ENCODE data around the gene EIPR1. TPM values are rescaled to one million over a fixed set of nuclear protein-coding genes. Genes with fewer than 3 reads are reported as not detected.

Gene EIPR1
- total RNA-seq, 2 experiments from 2014 or later: 38.3 to 43.1 TPM

DNA sequence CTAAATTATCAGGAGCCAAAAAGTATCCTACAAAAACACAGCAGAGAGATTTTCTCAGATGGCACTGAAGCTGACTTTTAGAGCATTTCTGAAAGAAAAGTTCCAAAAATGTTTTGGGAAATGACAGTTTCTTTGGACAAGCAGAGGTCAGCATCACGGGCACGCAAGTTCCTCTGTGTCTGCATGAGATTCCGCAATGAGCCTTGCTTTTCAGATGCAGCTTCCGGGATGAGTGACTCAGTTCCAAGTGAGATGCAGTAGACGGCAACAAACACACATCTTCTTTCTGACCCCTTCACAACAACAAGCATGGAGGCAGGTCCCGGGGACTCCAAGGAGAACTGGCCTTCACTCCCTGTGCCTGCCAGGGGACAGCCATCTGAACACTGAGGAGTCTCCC lies 76.6 kb downstream of the EIPR1 start:
- Mint-ChIP-seq H3K4me1 (peaks cover 18% of the 10 kb centered on the region), H3K36me3 (peaks cover 12% of the 10 kb centered on the region), H3K27me3 (no peaks in the 10 kb centered on the region), H3K4me3 (no peak overlapping the region), H3K9me3 (no peaks in the 10 kb centered on the region), H3K27ac (no peak overlapping the region)
- no peak for DNase-seq

DNA sequence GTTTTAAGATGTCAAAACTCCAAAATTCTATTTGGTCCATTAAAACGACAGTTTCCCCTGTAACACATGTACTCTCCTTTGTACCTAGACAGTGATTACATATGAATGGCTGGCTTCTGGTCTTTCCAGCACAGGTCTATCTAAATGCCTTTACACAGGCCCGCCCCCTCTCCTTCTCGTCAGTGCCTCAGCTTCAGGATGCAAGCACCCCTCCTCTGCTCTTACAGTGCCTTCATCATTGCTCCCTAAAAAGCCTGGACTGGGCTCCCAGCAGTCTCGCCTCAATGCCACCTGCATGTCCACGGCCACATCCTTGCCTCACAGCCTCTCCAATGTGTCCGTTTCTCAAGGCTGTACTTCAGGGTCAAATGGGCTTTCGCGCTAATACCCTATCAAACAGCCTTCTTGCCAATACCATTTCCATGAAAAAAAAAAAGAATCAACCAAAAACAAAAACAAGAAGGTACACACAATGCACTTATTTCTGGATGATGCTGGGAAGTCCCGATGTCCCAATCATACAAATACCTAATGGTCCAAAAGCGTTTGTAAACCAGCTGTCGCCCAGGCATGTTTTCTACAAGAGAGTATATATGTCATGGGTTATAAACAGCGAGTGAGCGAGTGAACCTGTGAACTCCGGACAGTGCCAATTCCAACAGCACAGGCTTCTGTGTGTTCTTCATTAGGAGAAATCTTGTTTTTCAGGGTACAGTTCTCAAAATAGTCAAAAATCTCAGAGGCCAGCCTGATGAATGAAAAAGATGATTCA lies 77.2 kb downstream of the EIPR1 start:
- H3K4me3 Mint-ChIP-seq: no peak overlapping the region
- no peaks in the 10 kb centered on the region for H3K9me3 Mint-ChIP-seq
- H3K36me3 Mint-ChIP-seq: peaks cover 12% of the 10 kb centered on the region
- no peaks in the 10 kb centered on the region for H3K27me3 Mint-ChIP-seq
- no peak overlapping the region for H3K27ac Mint-ChIP-seq
- peaks cover 18% of the 10 kb centered on the region for H3K4me1 Mint-ChIP-seq
- no peak for DNase-seq

DNA sequence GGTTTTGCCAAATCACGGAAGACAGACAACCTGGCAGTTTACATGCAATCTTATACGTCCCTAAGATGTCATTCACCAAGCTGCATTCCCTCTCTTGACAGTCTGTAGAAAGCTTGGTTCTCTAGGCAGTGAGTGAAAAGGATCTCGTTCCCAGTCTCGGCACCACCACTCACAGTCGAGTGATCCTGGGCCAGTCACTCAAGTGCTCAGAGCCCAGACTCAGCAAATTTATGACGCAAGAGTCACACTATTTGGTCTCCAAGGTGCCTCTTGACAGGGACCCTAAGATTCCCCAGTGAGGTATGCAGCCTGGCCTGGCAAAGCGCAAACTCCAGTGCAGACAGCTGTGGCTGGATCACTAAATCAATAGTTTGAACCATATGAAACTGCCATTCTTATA lies 77.9 kb downstream of the EIPR1 start:
- Mint-ChIP-seq H3K27ac (no peak overlapping the region), H3K36me3 (peaks cover 12% of the 10 kb centered on the region), H3K9me3 (no peaks in the 10 kb centered on the region), H3K4me1 (peaks cover 18% of the 10 kb centered on the region), H3K4me3 (no peak overlapping the region), H3K27me3 (no peaks in the 10 kb centered on the region)
- DNase-seq: no peak

DNA sequence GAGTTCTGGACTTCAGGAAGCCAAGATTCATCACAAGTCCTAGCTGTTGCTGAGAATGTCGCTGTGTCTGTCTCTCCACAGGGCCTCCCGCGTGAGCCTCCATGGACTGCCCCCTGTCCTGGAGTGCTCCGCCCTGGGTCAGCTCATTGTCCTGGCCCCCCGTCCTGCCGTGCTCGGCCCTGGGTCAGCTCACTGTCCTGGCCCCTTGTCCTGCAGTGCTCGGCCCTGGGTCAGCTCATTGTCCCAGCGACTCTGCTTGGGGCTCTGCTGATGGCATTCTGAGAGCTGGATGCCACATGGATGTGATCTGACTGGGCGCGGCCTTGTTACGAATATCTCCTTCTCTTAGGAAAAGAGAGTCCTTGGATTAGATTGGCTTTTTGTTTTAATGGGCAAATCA lies 78.5 kb downstream of the EIPR1 start:
- no peak overlapping the region for H3K27ac Mint-ChIP-seq
- H3K4me1 Mint-ChIP-seq: peaks cover 18% of the 10 kb centered on the region
- DNase-seq: no peak
- peaks cover 12% of the 10 kb centered on the region for H3K36me3 Mint-ChIP-seq
- no peaks in the 10 kb centered on the region for H3K27me3 Mint-ChIP-seq
- no peaks in the 10 kb centered on the region for H3K9me3 Mint-ChIP-seq
- no peak overlapping the region for H3K4me3 Mint-ChIP-seq

DNA sequence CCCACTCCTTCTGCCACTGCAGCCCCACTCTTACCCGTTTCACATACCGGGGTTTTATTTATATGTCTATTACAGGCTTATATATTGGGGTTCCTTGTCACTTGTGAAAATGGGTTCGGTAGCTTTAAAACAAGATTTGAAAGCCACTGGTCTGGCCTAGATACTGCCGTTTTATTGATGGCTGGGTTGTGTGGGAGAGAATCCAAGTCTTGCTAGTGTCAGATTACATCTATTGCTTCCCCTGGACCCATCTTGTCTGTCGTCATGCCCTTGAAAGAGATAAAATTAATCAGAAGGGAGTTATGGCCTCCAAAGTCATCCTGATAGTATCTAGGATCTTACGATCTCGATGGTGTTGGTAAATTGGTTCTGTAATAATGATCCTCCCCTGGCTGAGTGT lies 79.4 kb downstream of the EIPR1 start:
- no peak for DNase-seq
- Mint-ChIP-seq H3K27me3 (no peaks in the 10 kb centered on the region), H3K4me3 (no peak overlapping the region), H3K9me3 (no peaks in the 10 kb centered on the region), H3K36me3 (peaks cover 12% of the 10 kb centered on the region), H3K4me1 (peaks cover 10% of the 10 kb centered on the region), H3K27ac (no peak overlapping the region)

DNA sequence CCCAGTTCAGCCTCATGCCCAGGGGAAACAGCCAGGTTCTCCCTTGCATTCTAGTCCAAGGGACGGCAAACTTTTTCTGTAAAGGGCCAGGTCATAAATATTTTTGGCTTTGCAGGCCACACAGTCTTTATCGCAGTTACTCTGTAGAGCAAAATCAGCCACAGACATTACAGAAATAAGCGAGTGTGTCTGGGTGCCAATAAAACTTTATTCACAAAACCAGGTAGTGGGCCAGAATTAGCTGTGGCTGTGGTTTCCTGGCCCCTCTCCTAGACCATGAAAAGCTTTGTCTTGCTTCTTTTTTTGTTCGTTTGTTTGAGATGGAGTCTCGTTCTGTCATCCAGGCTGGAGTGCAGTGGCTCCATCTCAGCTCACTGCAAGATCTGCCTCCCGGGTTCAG lies 80.1 kb downstream of the EIPR1 start:
- no peak overlapping the region for H3K27ac Mint-ChIP-seq

DNA sequence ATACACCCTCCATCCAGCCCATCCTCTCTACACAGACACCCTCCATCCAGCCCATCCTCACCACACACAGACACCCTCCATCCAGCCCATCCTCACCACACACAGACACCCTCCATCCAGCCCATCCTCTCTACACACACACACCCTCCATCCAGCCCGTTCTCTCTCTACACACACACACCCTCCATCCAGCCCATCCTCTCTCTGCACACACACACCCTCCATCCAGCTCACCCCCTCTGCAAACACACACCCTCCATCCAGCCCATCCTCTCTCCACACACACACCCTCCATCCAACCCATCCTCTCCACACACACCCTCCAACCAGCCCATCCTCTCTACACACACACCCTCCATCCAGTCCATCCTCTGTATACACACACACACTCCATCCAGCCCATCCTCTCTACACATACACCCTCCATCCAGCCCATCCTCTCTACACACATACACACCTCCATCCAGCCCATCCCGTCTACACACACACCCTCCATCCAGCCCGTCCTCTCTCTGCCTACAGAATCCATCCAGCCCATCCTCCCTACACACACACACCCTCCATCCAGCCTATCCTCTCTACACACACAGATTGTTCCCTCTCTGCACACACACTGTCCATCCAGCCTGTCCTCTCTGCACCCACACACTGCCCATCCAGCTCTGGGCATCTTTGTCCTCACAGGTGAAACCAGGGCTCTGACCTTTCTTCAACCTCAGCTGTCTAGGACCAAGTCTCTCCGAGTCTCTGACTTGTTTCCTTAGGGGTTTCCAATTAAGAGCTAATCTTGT lies 81.2 kb downstream of the EIPR1 start:
- Mint-ChIP-seq H3K4me3 (no peak overlapping the region), H3K27me3 (no peaks in the 10 kb centered on the region), H3K36me3 (peaks cover 7% of the 10 kb centered on the region), H3K27ac (no peak overlapping the region), H3K9me3 (no peaks in the 10 kb centered on the region), H3K4me1 (peaks cover 2% of the 10 kb centered on the region)
- no peak for DNase-seq

More for the DNA sequence above, 80.1 kb downstream of the EIPR1 start:
- H3K27me3 Mint-ChIP-seq: no peaks in the 10 kb centered on the region
- peaks cover 10% of the 10 kb centered on the region for H3K36me3 Mint-ChIP-seq
- no peaks in the 10 kb centered on the region for H3K9me3 Mint-ChIP-seq
- no peak overlapping the region for H3K4me3 Mint-ChIP-seq
- H3K4me1 Mint-ChIP-seq: peaks cover 4% of the 10 kb centered on the region
- no peak for DNase-seq

DNA sequence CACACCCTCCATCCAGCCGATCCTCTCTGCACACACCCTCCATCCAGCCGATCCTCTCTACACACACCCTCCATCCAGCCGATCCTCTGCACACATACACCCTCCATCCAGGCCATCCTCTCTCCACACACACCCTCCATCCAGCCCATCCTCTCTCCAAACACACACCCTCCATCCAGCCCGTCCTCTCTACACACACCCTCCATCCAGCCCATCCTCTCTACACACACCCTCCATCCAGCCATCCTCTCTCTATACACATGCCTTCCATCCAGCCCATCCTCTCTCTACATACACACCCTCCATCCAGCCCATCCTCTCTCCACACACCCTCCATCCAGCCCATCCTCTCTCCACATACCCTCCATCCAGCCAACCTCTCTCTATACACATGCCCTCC lies 83.1 kb downstream of the EIPR1 start:
- Mint-ChIP-seq H3K4me1 (peaks cover 2% of the 10 kb centered on the region), H3K36me3 (peaks cover 8% of the 10 kb centered on the region), H3K4me3 (no peak overlapping the region), H3K27ac (no peak overlapping the region), H3K9me3 (no peaks in the 10 kb centered on the region), H3K27me3 (no peaks in the 10 kb centered on the region)
- DNase-seq: no peak

DNA sequence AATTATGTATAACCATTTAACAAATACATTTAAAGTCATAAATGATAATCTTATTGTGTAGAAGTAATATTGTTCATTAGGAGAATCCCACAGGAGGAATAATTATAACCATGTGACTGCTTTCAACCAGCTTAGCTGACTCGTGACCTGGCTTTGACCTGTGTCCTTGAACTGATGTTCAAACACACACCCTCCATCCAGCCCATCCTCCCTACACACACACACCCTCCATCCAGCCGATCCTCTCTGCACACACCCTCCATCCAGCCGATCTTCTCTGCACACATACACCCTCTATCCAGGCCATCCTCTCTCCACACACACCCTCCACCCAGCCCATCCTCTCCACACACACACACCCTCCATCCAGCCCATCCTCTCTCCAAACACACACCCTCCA lies 83.5 kb downstream of the EIPR1 start:
- Mint-ChIP-seq H3K36me3 (peaks cover 7% of the 10 kb centered on the region), H3K27ac (no peak overlapping the region), H3K9me3 (no peaks in the 10 kb centered on the region), H3K27me3 (no peaks in the 10 kb centered on the region), H3K4me1 (peaks cover 2% of the 10 kb centered on the region), H3K4me3 (no peak overlapping the region)
- no peak for DNase-seq

DNA sequence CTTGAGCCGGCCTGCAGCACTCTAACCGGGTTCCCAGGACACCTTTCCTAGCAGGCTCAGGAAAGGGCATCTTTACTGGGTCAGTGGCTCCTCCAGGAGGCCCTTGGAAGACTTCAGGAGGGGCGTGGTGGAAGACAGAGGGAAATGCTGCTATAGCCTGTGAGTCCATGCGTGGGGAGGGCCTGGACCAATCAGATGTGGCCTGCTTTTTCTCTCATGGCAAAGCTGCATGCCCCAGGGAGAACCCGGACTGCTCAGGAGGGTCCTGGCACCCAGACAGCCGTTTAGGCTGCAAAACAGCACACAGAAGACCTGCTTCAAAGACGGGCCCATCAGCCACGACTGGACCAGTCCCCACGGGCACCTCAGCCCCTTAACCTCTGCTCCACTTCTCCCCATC lies 84.4 kb downstream of the EIPR1 start:
- H3K4me3 Mint-ChIP-seq: no peak overlapping the region
- peaks cover 2% of the 10 kb centered on the region for H3K36me3 Mint-ChIP-seq
- no peak for DNase-seq
- no peaks in the 10 kb centered on the region for H3K27me3 Mint-ChIP-seq
- H3K4me1 Mint-ChIP-seq: no peaks in the 10 kb centered on the region
- H3K27ac Mint-ChIP-seq: no peak overlapping the region
- H3K9me3 Mint-ChIP-seq: no peaks in the 10 kb centered on the region

DNA sequence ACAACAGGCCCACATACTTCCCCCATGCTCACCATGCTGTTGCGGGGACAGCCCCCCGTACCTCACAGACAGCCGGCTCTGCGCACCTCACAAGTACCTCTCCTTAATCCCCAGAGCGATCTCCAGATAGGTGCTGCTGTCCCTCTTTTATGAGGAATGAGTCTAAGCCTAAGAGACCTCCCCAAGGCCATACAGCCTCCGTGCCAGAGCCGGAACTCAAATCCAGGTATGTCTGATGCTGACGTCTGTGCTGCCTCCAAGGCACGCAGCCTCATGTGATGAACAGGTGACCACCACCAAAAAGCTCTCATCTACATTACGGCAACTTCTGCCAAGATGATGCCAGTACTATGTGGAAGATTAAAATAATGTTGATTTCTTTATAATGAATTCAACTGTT lies 85.2 kb downstream of the EIPR1 start:
- Mint-ChIP-seq H3K4me1 (no peaks in the 10 kb centered on the region), H3K36me3 (peaks cover 4% of the 10 kb centered on the region), H3K4me3 (no peak overlapping the region), H3K27ac (no peak overlapping the region), H3K9me3 (peaks cover 3% of the 10 kb centered on the region), H3K27me3 (no peaks in the 10 kb centered on the region)
- no peak for DNase-seq

DNA sequence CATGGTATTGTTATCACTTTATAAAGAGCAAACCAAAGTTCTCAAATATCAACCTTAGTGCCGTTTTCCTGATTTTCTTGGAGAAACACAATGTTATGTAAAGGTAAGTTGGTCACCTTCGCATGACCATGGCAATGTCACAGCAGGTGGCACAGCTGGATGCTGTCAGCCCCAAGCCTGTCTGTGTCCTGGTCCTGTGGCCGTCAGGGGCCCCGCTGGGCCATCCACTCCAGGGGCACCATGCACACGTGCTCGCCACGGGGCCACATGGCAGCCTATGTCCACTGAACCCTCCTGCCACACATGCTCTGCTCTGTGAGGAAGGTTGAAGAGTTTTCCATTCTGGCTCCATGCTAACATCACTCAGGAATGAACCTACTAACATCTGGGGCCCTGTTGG lies 85.9 kb downstream of the EIPR1 start:
- H3K9me3 Mint-ChIP-seq: peaks cover 4% of the 10 kb centered on the region
- no peak for DNase-seq
- H3K4me3 Mint-ChIP-seq: no peak overlapping the region
- no peak overlapping the region for H3K27ac Mint-ChIP-seq
- no peaks in the 10 kb centered on the region for H3K27me3 Mint-ChIP-seq
- peaks cover 9% of the 10 kb centered on the region for H3K36me3 Mint-ChIP-seq
- H3K4me1 Mint-ChIP-seq: no peaks in the 10 kb centered on the region

DNA sequence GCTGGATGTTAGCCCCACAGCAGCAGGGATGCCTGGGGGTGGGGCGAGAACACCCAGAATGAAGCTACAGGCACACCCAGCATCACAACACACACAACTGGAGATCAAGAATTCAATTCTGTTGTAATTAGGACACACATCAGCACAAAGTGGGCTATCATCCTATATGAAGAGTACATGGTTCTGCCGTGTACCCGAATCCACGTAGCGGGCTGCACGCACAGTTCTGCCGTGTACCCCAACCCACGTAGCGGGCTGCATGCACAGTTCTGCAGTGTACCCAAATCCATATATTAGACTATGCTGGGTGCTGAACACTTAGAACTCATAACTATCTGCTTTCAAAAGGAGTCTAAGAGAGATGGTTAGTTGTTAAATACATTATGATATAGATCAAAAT lies 86.5 kb downstream of the EIPR1 start:
- Mint-ChIP-seq H3K4me3 (no peak overlapping the region), H3K9me3 (peaks cover 4% of the 10 kb centered on the region), H3K27ac (no peak overlapping the region), H3K4me1 (no peaks in the 10 kb centered on the region), H3K36me3 (peaks cover 11% of the 10 kb centered on the region), H3K27me3 (no peaks in the 10 kb centered on the region)
- no peak for DNase-seq

DNA sequence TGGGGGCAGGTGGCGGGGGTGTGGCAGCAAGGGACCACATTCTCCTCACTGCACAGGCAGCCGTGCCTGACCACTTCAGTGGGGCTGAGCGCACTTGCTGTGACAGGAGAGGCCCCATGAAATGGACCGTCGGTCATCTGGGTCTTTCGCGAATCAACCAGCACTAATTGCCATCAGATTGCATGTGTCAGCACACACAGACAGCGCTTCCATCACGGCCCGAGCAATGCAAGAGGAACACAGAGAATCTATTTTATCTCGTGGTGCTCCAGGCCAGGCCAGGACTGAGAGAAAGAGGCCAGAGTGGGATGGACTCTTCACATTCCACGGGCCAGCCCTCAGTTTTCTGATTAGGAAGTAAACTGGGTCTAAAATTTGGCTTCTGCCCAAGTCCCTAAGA lies 87.0 kb downstream of the EIPR1 start:
- Mint-ChIP-seq H3K4me3 (no peak overlapping the region), H3K9me3 (peaks cover 4% of the 10 kb centered on the region), H3K4me1 (no peaks in the 10 kb centered on the region), H3K27me3 (no peaks in the 10 kb centered on the region), H3K36me3 (peaks cover 11% of the 10 kb centered on the region), H3K27ac (no peak overlapping the region)
- no peak for DNase-seq

DNA sequence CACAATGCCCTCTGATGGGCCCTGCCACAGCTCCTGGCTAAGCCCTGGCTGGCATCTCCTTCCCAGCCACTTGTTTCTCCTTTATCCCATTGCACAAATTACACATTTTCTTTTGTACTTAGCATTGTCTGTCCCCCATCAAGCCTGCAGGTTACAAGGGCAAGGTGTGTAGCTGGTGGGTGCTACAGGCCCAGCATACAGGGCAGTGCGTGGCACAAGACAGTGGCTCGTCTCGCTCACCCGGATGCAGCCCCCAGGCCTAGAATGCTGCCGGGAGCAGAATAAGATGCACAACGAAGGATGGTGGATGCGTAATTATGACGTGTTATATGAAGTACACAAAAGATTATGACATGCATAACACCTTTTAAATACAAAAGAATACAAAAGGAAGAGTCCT lies 87.6 kb downstream of the EIPR1 start:
- peaks cover 11% of the 10 kb centered on the region for H3K36me3 Mint-ChIP-seq
- no peak overlapping the region for H3K4me3 Mint-ChIP-seq
- H3K27ac Mint-ChIP-seq: no peak overlapping the region
- H3K4me1 Mint-ChIP-seq: no peaks in the 10 kb centered on the region
- peaks cover 4% of the 10 kb centered on the region for H3K9me3 Mint-ChIP-seq
- no peak for DNase-seq
- no peaks in the 10 kb centered on the region for H3K27me3 Mint-ChIP-seq

DNA sequence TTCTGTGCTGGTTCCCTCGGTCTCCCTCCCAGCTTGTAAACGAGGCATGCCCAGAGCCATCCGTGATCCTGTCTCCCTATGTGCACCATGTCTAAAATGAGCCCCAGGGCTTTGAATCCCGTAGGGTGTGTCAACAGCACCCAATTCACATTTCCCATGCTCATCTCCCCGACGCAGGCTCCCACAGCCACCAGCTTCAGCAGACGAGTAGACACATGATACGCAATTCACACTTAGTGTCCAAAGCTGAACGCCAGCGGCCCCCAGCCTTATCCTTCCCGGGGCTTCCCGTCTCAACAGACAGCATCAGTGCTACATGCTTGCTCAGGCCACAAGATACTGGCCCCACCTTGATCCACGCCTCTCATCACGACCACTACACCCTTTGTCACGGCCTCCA lies 88.1 kb downstream of the EIPR1 start:
- H3K27me3 Mint-ChIP-seq: no peaks in the 10 kb centered on the region
- H3K27ac Mint-ChIP-seq: no peak overlapping the region
- H3K9me3 Mint-ChIP-seq: peaks cover 4% of the 10 kb centered on the region
- peaks cover 11% of the 10 kb centered on the region for H3K36me3 Mint-ChIP-seq
- DNase-seq: no peak
- no peaks in the 10 kb centered on the region for H3K4me1 Mint-ChIP-seq
- no peak overlapping the region for H3K4me3 Mint-ChIP-seq
